Measurements from ENCODE around the gene SMAP2. TPM values are rescaled to one million over a fixed set of nuclear protein-coding genes. Genes with fewer than 3 reads are reported as not detected.

SMAP2 gene
- polyA plus RNA-seq, 4 donors: 20.1 to 27.4 (median 24.3) TPM

GRCh38 chr1:40413527-40414252 lies 40.2 kb downstream of the SMAP2 start:
- no peak for DNase-seq (ENCODE audit: low read depth in 4 of 4, low spot score in 2 of 4)

DNA sequence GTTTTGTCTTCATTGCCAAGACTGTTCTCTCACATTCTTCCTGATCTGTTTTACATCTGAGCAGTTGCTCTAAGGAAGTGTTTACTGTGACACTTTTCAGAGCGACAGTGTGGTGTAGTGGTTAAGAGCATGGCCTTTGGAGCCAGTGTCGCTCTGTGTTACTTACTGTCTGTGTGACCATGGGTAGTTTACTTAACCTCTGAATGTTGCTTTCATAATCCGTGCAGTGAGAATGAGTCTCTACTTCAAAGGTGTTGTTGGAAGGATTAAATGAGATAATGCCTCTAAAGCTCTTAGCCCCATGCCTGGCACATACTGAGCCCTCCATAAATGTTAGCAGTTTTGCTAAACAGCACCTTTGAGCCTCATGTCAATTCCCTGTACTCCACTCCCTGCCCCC lies 40.8 kb downstream of the SMAP2 start:
- no peak for DNase-seq (ENCODE audit: low read depth in 4 of 4, low spot score in 2 of 4)

DNA sequence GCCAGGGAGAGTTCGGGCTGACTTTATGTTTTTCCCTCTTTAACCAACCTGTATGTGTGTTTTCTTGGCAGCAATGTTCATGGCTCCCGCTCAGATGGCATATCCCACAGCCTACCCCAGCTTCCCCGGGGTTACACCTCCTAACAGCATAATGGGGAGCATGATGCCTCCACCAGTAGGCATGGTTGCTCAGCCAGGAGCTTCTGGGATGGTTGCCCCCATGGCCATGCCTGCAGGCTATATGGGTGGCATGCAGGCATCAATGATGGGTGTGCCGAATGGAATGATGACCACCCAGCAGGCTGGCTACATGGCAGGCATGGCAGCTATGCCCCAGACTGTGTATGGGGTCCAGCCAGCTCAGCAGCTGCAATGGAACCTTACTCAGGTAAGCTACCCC lies 43.2 kb downstream of the SMAP2 start:
- no peak for DNase-seq (ENCODE audit: low read depth in 4 of 4, low spot score in 2 of 4)

- no peak for DNase-seq (ENCODE audit: low read depth in 4 of 4, low spot score in 2 of 4)
Measured at GRCh38 chr1:40421431-40422384, 48.2 kb downstream of the SMAP2 start.

DNA sequence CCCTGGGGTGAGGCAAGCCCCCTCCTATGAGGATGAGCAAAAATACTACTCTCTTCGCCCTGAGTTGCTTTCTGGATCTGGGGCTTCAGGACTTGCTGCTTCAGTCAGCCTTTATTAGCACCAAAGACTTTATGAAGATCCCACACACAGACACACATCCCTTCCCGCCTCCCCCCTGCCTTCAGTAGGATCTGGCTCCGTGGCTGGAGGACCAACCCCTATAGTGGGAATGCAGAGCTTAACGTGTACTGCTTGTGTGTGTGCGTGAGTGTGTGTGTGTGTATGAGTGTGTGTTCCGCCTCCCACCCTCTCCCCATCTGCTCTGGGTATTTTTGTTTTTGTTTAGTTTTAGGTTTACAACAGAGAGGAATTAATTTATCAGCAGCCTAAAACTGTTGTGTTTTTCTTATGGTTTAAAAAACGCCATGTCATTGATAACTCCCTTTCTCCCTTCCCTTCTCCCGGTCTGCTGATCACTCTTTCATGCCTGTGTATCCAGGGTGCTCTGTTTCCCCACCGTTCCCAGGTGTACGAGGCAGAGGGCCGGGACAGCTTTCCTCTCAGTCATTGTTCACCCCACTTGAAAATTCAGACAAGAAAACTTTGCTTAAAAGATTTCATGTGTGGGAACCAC lies 49.2 kb downstream of the SMAP2 start:
- DNase-seq (ENCODE audit: low read depth in 4 of 4, low spot score in 2 of 4): no peak

GRCh38 chr1:40423264-40423642 lies 49.7 kb downstream of the SMAP2 start:
- DNase-seq (ENCODE audit: low read depth in 4 of 4, low spot score in 2 of 4): no peak

DNA sequence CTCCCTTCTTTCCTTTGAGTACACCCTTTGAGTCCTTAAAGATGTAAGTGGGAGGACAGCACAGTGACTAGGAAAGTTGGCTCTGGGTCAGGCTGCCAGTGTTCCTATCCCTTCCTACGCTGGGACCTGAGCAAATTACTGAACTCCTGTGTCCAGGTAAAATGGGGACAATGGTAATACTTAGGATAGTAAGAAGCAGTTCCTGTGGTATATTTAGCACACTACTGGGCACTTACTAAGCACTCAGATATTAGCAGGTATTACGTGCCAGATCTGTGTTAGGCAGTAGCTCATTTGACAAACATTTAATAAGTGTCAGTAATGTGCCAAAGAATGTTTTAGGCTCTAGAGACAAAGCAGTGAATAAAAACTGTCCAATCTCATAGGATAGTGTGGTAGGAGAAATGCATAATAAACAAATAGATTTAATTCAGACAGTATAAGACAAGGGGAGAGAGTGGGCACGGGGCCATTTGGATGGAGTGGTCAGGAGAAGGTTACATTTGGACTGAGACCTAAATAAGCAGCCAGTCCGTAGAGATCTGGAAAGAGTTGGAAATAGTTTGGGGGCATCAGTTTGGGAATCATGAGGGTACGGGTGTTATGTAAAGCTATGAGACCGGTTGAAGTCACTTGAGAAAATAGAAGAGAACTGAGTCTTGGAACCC lies 50.6 kb downstream of the SMAP2 start:
- DNase-seq (ENCODE audit: low read depth in 4 of 4, low spot score in 2 of 4): no peak

- no peak for DNase-seq (ENCODE audit: low read depth in 4 of 4, low spot score in 2 of 4)
Measured at GRCh38 chr1:40425198-40425597, 51.7 kb downstream of the SMAP2 start.

DNA sequence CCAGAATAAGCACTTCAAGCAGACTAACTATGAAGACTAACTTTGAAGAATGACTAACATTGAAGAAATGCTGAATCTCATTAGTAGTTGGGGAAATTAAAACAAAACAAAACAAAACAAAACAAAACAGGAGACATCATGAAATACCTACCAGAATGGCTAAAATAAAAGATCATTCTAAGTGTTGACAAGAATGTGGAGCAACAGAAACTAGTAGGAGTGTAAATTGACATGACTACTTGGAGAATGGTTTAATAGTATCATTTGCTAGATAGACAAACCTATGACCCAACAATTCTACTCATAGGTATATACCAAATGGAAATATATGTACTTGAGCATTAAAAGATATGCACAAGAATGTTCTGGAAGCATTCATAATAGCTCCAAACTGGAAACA lies 57.9 kb downstream of the SMAP2 start:
- no peak for DNase-seq (ENCODE audit: low read depth in 4 of 4, low spot score in 2 of 4)

DNA sequence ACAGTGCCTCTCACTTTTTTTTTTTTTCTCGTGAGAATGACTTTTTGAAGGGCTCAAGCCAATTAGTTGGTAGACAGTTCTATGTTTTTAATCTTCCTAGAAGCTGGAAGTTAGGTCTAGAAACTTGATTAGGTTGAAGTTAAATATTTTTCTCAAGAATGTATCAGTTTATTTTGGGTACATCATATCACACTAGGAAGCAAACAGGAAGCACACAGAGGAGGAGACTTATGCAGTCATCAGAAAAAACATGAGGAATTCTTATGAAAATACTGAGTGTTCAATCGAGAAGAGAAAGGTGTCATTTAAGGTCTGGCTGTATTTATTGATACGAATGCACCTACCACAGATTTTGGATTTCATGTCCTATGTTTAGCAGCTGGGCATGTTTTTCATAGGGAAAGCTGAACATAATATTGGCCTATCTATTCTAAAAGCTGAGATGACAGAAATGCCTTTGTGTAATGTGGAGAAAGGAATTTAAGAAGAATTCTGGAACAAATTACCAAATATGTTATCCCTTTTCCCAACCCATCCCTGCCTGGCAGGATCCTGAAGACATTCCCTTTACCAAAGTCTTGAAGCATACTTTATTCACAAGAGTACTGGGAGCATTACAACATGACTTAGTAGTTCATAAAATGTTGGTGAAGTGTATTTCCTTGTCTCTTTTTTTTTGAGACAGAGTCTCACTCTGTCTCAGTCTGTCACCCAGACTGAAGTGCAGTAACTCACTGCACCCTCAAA lies 59.3 kb downstream of the SMAP2 start:
- DNase-seq (ENCODE audit: low read depth in 4 of 4, low spot score in 2 of 4): no peak

DNA sequence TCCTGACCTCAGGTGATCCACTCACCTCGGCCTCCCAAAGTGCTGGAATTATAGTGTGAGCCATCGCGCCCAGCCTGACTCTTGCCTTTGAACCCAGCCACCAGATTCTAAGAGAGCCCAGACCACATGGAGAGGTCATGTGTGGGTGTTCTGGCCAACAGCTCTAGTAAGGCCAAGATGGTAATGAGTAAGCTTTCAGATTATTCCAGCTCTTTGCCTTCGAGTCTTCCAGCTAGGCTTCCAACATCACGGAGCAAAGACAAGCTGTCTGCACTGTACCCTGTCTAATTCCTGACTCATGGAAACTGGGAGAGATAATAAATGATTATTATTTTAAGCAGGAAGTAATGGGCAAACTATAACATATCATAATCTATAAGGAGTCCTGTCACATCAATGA lies 61.9 kb downstream of the SMAP2 start:
- DNase-seq (ENCODE audit: low read depth in 4 of 4, low spot score in 2 of 4): no peak

DNA sequence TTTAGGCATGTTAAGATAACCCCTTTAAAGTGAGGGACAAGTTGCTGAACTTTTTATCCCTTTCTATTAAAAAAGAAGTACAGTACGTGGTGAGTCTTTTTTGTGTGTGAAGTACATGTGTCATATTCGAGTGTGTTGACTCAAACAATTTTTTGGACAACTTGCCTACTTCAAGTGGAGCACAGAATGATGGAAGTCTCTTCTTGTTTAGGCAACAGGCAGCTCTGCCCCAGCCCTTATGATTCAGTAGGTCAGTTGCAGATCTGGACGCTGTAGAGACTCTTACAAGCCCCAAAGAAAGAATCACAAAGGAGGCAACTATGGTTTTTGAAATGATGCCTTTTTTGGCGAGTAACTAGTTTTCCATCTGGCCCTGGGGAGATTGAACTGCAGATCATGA lies 62.3 kb downstream of the SMAP2 start:
- no peak for DNase-seq (ENCODE audit: low read depth in 4 of 4, low spot score in 2 of 4)

DNA sequence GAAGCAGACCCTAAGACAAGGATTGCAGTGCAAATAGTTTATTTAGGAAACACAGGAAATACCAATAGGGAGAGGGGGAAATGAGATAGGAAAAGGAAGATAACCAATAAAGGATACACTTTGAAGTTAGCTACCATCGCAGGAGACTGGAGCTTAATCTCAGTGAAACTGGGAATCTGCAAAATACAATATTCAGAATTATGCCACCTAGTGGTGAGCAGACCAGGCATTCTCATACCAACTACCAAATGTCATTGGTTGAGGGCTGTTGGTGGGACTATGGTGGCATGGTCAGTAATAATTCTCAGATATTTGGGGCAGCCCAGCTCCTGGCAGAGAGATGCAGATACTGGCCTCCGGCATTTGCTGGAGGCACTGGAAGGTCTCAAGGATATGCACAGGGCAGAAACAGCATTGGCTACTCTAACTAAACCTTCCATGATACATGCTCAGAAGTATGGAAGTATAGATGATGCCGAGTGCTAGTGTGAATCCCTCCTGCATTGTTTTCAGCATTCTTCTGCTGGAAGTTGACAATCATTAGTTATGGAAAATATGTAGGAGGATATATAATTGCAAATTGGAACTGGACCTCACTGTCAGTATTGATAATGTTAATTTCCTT lies 65.0 kb downstream of the SMAP2 start:
- DNase-seq (ENCODE audit: low read depth in 4 of 4, low spot score in 2 of 4): no peak

- DNase-seq (ENCODE audit: low read depth in 4 of 4, low spot score in 2 of 4): no peak
Measured at GRCh38 chr1:40439247-40439646, 65.7 kb downstream of the SMAP2 start.

DNA sequence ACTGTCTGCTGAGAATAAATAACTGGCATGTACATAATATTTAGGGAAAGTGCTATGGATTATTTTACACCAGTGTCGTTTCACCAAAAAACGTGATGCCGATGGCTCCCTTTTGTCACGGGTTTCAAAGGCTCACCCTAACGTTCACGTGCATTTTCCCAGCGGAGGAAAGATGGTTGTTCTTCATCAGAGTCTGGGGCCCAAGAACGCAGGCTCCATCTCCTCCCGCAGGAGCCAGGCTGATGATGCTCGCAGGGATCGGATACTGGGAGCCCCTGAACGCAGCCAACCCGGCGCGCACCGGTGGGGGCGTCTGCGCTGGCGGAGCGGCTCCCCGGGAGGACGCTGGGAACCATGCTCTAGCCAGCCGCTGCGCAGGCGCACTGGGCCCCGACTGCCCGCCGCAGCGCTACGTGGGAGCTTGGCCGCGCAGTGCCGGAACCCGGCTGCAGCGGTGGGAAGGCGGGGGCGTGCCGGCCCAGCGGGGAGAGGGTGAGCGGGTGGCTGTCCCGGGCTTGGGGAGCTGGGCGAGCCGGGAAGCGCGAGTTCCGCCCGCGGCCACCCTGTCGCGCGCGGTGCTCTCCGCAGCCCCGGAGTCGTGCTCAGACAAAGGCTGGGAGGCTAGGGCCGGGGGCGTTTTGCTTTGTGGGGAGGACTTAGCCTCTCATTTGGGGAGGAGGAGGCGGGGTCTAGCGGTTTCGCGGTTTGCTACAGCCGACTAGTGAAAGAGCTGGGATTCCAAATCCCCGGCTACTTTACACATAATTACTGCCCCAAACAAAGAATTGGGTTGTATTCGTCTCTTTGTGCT lies 76.4 kb downstream of the SMAP2 start, which contains the start of gene ZFP69B:
ZFP69B (plus strand) TSS at position 793 of the 811 bp plus-strand sequence. CDS start 486 bp downstream, outside the sequence.
- peak; percentile 78 to 90 (median 84) for DNase-seq (ENCODE audit: low read depth in 4 of 4, low spot score in 2 of 4)

- DNase-seq (ENCODE audit: low read depth in 4 of 4, low spot score in 2 of 4): peak in 1 of 4 donors; percentile 50
Measured at GRCh38 chr1:40450495-40451237, 77.1 kb downstream of the SMAP2 start.

DNA sequence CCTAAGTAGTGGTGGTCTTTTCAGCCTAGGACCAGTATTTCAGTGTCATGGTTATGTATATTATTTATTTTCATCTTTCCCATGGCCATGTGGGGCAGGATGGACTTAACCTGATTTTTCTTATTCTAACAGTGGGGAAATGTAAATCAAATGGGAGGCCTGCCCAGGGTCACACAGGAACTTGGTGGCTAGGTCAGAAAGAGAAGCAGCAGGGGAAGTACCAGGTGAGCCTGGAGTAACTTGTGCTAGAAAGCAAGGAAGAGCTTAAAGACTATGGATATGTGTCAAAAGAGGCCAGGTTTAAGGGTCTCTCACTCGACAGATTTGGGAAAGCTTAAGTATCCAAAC lies 77.7 kb downstream of the SMAP2 start:
- DNase-seq (ENCODE audit: low read depth in 4 of 4, low spot score in 2 of 4): no peak

- DNase-seq (ENCODE audit: low read depth in 4 of 4, low spot score in 2 of 4): no peak
Measured at GRCh38 chr1:40454873-40455272, 81.3 kb downstream of the SMAP2 start.

Data from left renal cortex interstitium (tissue), 4 donors.